AG09309 (cell line): Measurements from ENCODE around the gene MELK.

Experiments
- DNase-seq: peaks from one replicate; pipeline ENCODE4 v3.0.0-alpha.2; 2010; ENCODE audit warnings: low read depth
- H3K4me3 ChIP-seq: 2 replicates; pipeline ENCODE4 v1.5.1; 2011; ENCODE audit warnings: mild to moderate bottlenecking, low read depth, low read length, moderate library complexity; ENCODE audit not compliant: control insufficient read depth
- CTCF ChIP-seq: IDR thresholded peaks from 2 replicates; pipeline ENCODE4 v1.5.1; 2011; ENCODE audit warnings: mild to moderate bottlenecking, low read depth, low read length, inconsistent platforms; ENCODE audit not compliant: insufficient read depth, control insufficient read depth; ENCODE audit errors: missing control alignments

MELK gene

GRCh38 chr9:36665387-36665786 lies 92.7 kb downstream of the MELK start:
- DNase-seq: no peak
- no peak overlapping the region for H3K4me3 ChIP-seq
- TF ChIP-seq CTCF: no peak

DNA sequence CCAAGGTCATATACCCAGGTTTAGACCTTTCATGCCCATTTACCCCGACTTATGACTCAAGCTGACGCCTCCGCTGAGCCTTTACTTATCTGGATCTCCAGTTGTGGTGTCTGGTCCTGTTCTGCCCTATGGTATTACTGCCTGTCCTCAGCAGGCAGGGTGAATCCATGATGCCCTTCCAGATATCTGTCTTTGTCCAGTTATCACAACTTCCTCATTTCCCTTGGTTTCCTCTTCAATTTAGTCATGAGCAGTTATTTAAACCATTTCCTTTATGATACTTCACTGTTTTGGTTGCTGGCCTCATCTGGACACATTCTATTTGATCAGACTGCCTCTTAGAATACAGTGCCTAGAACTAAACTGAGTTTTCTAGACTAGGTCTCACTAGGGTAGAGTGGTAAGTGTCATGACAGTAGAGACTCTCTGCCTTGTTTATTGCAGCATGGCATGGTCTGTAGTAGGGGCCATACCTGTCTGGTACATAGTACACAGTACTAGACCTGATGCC lies 93.3 kb downstream of the MELK start:
- no peak for TF ChIP-seq CTCF
- no peak for DNase-seq
- no peak overlapping the region for H3K4me3 ChIP-seq

GRCh38 chr9:36671561-36671960 lies 98.9 kb downstream of the MELK start:
- no peak overlapping the region for H3K4me3 ChIP-seq
- no peak for TF ChIP-seq CTCF
- DNase-seq: no peak

GRCh38 chr9:36676091-36676490 lies 103.4 kb downstream of the MELK start:
- TF ChIP-seq CTCF: no peak
- DNase-seq: no peak
- no peak overlapping the region for H3K4me3 ChIP-seq

- TF ChIP-seq CTCF: no peak
- H3K4me3 ChIP-seq: no peak overlapping the region
- DNase-seq: no peak
Measured at GRCh38 chr9:36676778-36677485, 104.2 kb downstream of the MELK start.

DNA sequence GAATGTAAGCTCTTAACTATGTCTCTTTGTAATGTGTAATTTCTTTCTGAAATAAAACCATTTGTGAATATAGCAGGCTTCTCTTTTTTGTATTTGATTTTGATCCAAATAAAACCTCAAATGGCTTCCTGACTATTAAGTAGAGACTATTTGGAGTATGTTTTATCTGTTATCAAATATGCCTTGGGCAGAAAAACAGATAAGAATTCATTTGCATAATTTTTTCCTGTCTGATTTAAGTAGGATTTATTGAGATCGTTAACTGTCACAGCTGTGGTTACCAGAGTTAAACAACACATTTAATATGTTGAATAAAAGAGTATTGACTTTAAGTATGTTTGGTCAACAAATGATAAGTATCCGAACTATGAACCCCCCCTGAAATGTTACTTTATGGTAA lies 104.9 kb downstream of the MELK start:
- TF ChIP-seq CTCF: no peak
- no peak for DNase-seq
- no peak overlapping the region for H3K4me3 ChIP-seq
